ENCODE measurements around the gene TPK1. TPM values are rescaled to one million over a fixed set of nuclear protein-coding genes. Genes with fewer than 3 reads are reported as not detected.

The TPK1 gene
- total and polyA plus RNA-seq, 2 of the 8 experiments (the other 6 are each of a cell fraction or from before 2014, with no cell fraction given), result 1.9 to 2.7 TPM

DNA sequence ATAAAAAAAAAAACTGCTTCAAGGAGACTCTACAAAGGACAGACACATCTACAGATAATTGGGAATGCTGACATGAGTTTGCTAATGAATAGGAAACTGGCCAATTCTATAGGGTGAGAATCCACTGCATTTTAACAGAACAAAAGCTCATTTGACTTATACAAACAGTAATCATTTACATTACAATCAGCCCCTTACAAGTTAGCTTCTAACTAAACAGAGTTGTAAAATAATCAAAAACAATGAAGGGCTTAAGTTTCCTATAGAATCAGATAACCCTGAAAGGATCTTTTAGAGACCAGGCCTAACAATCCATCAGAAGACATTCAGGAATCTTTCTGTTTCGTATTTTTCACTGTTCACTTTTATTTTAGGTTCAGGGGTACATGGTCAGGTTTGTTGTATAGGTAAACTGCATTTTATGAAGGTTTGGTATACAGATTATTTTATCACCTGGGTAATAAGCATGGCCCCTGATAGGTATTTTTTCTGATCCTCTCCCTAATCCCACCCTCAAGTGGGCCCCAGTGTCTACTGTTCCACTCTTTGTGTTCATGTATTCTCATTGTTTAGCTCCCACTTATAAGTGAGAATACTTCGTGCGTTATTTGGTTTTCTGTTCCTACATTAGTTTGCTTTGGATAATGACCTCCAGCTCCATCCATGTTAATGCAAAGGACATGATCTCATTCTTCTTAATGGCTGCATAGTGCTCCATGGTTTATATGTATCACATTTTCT is 301.0 kb downstream of the TPK1 start (continued):
- 0 out of 4 replicates have a peak, but pooled peaks of 1 of the 2 experiments have one; percentile 30 for TF ChIP-seq HDAC2 (IDR thresholded peaks at IDR 0.05; ENCODE audit: borderline replicate concordance in 1 of 2, low read depth in 2 of 2, low read length in 2 of 2)
- TF ChIP-seq TBP (IDR thresholded peaks at IDR 0.05; ENCODE audit: low read depth, low read length), result no peak
- TF ChIP-seq TCF12 (IDR thresholded peaks at IDR 0.05; ENCODE audit: low read depth, low read length), result no peak
- TF ChIP-seq CBX5 (IDR thresholded peaks at IDR 0.05; ENCODE audit: low read depth, low read length), result no peak
- TF ChIP-seq, protein P1, sequence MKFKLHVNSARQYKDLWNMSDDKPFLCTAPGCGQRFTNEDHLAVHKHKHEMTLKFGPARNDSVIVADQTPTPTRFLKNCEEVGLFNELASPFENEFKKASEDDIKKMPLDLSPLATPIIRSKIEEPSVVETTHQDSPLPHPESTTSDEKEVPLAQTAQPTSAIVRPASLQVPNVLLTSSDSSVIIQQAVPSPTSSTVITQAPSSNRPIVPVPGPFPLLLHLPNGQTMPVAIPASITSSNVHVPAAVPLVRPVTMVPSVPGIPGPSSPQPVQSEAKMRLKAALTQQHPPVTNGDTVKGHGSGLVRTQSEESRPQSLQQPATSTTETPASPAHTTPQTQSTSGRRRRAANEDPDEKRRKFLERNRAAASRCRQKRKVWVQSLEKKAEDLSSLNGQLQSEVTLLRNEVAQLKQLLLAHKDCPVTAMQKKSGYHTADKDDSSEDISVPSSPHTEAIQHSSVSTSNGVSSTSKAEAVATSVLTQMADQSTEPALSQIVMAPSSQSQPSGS (IDR thresholded peaks at IDR 0.05; ENCODE audit: low read length), result peak; percentile 70; the same call in 1 of the 2 replicates

All from H1 (cell line).